HG02981 (cell line): Measurements from ENCODE around the gene RSPRY1.
"Not testable (repeated sequence)": the region's sequence is repeated elsewhere in the genome, so short reads cannot be mapped to it uniquely, and the experiment has no call there.

Experiments
- ATAC-seq: cut with Tn5 transposase; IDR thresholded peaks from one replicate; pipeline ENCODE4 v1.9.1; 2021; ENCODE audit warnings: mild to moderate bottlenecking, moderate library complexity; ENCODE audit not compliant: unreplicated experiment

The RSPRY1 gene

GRCh38 chr16:57268804-57269800, 83.0 kb downstream of the RSPRY1 start:
- no peak for ATAC-seq

DNA sequence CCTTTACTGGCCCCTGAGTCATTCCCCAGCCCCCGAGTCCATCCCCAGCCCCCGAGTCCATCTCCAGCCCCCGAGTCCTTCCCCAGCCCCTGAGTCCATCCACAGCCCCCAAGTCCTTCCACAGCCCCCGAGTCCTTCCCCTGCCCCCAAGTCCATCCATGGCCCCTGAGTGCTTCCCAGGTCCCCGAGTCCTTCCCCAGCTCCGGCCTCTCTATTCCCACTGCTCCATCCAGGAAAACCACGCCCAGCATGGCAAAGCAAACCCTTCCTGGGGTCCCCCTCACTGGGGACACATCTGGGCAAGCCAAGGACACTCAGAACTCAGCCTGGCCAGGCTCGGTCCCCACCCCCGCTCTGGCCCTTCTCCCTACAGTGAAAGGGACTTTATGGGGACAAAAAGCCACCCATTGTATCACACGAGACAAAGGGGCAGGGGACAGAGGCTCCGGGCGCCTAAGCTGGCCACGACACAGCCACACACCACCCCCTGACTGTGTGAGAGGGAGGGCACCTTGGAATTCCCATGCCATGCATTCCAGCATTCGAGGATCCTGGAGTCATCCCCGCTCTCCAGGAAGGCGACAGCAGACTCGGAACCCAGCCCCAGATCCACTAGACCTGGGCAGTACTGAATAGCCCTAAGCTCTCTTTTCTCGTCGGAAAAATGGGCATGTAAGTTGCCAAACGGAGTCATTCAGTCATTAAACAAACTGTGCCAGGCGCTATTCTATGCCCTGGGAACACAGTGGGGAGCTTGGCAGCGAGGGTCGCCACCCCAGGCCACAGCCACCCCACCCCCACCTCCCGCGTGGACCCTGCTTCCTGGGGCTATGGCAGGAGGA, 84.3 kb downstream of the RSPRY1 start:
- ATAC-seq, result no peak

GRCh38 chr16:57271063-57271345, 84.9 kb downstream of the RSPRY1 start:
- no peak for ATAC-seq

GRCh38 chr16:57271867-57272495, 85.9 kb downstream of the RSPRY1 start:
- no peak for ATAC-seq

- ATAC-seq, result no peak
Measured at GRCh38 chr16:57273359-57273758, 87.2 kb downstream of the RSPRY1 start.

- ATAC-seq, result no peak
Measured at GRCh38 chr16:57273826-57274225, 87.7 kb downstream of the RSPRY1 start.

GRCh38 chr16:57275946-57276345, 89.8 kb downstream of the RSPRY1 start:
- not testable (repeated sequence) for ATAC-seq

- no peak for ATAC-seq
Measured at GRCh38 chr16:57276596-57276995, 90.5 kb downstream of the RSPRY1 start.

DNA sequence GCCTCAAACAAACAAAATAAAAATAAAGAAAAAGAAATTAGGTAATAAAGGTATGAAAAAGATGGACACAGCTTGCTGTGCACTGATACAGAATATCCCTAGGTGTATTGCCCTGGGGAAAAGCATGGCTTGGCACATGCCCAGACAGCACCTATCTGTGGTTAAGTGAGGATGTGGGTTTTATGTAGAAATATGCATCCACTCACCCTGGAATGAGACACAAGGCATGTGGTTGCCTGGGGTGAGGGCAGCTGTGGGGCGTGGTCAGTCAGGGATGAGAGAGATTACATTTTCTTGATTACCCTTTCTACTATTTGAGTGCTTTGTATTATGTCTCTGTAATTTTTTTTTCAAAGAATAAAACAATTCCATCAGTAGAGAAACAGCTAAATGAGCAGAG, 91.5 kb downstream of the RSPRY1 start:
- ATAC-seq, result no peak

DNA sequence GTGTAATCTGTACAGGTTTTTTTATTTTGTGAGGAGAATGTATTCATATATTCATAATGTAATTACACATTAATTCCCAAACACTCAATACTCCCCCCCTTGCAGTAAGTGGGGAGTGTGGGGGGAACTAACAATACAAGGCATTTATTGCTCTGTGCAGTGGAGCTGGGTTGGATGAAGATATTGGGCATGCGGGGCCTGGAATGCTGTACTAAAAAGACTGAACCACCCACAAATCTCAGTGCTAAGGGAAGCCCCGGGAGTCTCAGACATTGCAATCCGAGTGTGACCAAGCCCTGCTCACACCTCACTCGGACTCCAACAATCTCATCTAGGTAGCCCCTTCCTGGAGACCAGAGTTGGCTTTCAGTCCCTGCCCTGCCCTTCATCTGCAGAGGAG, 92.4 kb downstream of the RSPRY1 start:
- no peak for ATAC-seq

GRCh38 chr16:57279780-57280638, 93.9 kb downstream of the RSPRY1 start:
- no peak for ATAC-seq

DNA sequence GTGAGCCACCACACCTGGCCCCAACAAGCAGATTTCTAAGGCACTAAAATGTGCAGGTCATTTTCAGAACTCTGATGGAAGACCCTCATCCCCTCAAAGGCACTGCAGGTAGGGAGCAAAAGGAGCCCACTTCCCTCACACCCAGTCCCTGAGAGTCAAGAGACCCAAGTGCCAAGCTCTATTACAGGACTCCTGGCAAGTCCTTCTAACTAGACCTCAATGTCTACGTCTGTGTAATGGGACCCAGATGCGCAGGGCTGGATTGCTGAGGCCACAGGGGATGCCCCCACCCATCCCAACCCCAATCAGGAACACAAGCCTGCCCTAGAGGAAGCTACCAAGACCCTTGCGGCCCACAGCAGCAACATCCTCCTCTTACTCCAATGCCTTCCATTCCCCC, 95.7 kb downstream of the RSPRY1 start:
- ATAC-seq, result no peak

DNA sequence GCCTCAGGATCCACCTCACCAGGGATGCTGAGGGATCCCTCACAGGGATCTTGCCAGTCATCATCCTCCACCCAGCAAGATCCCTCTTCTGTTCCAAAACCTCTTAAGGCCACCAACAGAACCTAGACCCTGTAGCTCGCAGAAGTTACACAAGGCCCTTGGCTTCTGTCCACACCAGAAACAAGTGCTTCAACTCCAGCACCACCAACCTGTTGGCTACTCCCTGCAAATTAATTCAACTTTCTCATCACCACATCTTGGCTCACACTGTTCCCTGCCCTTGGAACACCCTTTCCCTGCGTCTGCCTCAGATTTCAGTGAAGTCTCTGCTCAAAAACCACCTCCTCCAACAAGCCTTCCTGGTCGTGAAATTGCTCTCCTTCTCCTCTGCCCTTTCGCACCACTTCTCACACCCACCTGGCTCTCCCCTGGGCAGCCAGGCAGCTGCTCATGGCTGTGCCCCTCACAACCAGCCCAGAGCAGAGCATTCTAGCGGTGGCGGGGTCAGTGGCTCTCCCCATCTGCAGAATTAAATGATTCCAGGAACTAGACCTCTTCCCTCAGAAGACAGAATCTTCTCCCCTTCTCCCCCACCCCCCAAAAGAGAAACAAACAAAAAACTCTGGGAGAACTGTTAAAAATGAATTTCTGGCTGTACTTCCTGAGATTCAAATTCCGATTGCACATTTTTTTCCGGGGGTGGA, 96.5 kb downstream of the RSPRY1 start:
- no peak for ATAC-seq

DNA sequence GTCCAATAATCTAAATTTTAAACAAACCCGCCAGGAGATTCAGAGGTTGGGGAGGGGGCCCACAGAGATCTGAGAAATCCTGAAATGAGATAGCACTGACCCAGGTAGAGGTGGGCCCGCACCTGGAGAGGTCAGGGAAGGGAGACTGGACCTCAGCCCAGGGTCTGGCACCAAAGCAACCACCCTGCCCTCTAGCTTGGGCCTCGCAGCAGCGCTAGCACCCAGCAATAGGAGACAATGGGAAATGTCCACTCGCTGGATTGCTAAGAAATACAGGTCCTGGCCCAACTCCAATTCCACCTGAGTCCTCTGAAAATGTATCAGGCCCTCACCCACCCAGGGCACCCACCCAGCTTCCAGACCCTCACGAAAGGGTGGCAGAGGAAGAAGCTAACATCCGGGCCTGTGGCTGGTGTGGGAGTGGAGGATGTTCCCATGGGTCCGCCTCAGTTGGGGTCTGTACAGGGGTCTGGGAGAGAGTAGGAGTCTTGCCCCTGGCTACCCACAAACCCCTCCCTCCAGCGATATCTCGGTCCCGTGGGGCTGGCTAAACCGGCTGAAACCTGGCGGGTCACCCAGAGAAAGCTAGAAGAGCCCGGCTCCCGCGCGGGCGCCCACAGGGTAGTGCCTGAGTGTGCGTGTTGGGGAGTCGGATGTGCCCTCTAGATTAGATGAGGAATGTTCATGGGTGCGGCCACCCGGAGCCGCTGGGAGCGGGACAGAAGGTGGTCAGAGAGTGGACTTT, 97.3 kb downstream of the RSPRY1 start:
- no peak for ATAC-seq

GRCh38 chr16:57283959-57284208, 97.8 kb downstream of the RSPRY1 start:
- no peak for ATAC-seq

DNA sequence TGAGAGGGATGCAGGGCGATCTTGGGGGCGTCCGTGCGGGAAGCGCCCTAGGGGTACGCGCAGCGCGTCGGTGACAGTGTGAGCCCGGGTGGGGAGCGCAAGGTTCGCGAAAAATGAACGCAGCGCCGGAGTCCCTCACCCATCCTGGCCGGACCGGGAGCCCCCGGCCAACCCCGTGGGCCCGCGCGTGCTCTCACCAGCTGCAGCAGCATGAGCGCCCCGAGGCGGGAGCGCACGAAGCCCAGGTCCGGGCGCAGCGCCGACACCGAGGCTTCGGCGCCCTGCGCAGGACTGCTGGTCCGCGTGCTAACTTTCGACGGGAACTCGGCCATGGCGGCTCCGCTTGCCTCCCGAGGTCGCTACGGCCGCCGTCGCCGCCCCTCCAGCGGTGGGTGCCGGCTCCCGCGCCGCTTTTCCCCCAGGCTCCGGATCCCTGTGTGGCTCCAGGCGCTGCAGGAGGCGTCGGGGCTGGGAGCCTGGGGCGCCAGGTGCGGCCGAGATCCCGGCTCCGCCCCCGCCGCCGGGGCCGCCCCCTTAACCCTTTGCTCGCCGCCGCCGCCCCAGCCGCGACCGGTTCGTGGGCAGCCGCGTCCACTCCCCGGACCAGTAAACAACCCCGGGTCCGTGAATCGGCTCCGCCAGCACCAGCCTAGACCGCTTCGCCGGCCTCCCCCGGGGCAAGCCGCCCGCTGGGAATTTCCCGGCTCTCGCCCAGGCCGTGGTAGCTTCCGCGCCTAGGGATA, 98.3 kb downstream of the RSPRY1 start, which contains the start of gene PLLP:
TSS of gene PLLP (minus strand) at position 464 of the 743 bp plus-strand sequence. CDS start at position 332, 132 bp downstream.
- no peak for ATAC-seq

- ATAC-seq, result no peak
Measured at GRCh38 chr16:57284952-57285363, 98.8 kb downstream of the RSPRY1 start.

DNA sequence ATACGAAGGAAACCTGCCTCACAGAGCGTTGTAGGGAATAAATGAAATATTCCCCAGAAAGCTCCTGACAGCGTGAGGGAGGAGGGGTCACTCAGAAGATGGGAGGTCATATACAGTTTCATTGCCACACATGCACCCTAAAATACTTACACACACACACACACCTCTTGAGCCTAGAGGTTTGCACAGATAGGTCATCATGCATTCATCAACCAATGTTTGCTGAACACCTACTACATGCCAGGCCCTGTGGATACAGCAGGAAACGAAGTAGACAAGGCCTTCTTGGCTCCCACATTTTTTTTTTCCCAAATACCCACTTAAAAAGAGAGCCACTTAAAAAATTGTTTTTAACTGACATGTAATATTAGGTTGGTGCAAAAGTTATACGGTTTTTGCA, 99.2 kb downstream of the RSPRY1 start:
- no peak for ATAC-seq
